COR-L47 (cell line): ENCODE measurements around the gene ABLIM1.
A peak's percentile ranks its signal among the peaks of the same experiment; 100 is the strongest.

Experiments
- DNase-seq: peaks from one replicate; lab custom pipeline; 2025; lab: John Stamatoyannopoulos, UW

ABLIM1 gene

DNA sequence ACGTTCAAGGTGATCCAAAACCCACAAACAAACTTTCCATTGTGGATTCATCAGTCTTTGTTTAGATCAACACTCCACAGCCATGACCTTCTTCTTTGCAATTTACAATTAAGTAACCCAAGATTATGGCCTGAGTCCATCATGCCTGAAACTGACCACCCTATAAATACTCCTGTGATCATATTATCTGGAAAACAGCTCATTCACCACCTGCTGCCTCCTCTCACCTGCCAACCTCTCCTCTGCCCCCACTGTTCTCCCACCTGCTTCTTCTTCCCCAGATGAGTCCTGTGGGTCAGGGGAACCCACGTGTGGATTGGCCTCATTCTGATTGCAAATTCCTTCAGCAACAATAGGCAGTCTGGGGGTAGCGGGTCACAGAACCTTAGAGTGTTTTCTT, 81.4 kb downstream of the ABLIM1 start:
- DNase-seq = no peak

DNA sequence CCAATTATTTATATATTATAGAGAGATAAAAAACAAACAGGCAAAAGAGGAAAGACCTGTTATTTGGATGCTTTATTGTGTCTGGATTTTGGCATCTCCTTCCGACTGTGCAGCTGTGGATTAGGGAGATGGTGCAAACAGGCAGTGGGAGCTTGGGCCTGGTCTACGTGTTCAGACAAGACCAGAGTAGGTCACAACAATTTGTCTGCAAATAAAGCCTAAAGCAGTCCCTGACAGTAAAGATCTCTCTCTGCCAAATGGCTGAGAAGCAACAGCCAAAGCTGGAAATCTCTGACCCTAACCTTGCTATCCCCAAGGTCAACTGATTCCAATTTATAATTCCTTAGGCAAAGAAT, 82.0 kb downstream of the ABLIM1 start:
- DNase-seq = no peak

DNA sequence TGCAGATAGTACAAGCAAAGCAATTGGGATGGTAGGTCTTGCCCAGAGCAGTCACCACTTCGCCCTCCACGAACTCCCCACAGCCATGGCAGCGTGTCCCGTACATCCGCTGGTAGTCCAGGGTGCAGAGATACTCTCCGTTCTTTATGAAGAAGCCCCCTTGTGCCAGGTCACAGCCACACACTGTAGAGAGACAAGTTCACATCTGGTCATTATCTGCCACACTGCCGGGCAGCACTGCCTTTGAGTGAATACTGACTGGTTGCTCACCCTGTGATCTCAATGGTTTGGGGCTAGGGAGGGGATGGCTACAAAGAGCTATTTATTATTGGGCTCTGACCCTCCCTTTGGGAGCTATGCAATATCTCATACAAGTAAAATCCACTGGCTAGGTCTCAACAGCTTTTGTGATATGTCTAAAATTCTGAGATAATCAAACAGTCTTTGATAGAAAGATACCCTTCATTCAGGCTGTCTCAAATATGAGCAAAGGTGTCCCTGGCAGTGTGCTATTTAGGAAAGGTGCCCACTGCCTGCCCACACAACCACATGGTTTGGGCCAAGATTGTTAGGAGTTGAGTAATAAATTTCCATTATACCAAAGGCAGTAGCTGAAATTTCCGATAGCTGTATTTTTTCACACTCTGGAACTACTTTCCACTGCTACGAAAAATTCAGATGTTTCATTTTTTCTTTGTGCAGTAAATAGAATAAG, 82.5 kb downstream of the ABLIM1 start:
- no peak for DNase-seq

DNA sequence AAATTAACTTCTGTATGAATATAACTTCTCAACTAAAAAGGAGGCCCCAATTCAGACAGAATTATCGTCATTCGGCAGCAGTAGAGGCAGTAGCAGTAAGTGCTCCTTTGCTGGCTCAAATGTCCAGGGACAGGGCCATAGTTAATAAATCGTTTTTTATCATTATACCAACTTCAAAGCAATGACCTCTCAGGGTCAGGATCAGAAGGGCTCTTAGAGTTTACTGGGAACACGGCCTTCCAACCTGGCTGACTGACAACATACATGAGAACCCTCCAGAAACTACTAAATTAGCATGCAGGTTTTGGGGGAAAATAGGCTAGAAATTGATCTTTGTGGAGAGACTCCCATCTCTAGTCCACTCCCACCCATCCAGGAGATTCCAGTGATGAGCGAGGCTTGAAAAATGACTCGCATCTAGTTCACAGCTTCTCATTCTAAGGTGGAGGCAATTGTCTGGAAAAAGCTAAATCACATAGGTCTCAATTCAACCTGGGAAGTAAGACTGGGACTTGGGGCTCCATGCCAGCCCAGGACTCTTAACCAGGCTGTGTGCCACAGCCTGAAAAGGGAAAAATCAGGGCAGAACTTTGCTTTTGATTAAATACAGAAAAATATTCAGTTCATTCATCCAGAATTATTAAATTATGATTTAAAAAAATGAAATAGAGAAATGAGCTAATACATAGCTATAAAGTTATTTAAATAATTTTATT, 84.6 kb downstream of the ABLIM1 start:
- DNase-seq = no peak

DNA sequence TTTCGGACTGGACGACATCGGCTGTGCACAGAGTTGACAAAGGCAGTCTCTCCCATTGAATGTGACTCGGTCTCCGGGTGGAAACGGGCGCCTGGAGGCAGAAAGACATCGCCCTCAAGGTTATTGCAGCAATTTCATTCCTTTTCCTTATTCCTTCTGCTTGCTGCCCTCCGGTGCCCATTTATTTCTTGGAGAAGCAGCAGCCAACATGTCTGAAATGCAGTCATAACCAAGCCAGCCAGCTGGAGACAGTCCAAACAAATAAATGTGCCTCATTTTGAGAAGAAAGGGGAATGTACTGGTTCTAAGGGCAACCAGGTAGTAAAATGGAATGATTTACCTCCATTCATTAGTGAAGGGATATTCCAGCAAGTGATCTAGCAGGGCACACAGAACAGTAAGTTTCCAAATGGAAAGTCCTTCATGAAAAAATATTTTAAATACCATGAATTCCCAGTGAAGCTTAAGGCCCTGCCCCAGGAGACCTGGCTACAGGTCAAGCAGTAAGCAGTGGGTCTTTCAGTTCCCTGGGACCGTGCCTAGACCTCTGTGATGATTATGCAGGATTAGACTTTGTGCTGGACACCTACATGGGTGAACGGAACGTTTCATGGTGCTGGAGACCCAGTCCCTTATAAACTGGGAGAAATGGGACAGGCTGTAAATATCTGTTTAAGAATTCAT, 86.6 kb downstream of the ABLIM1 start:
- no peak for DNase-seq

DNA sequence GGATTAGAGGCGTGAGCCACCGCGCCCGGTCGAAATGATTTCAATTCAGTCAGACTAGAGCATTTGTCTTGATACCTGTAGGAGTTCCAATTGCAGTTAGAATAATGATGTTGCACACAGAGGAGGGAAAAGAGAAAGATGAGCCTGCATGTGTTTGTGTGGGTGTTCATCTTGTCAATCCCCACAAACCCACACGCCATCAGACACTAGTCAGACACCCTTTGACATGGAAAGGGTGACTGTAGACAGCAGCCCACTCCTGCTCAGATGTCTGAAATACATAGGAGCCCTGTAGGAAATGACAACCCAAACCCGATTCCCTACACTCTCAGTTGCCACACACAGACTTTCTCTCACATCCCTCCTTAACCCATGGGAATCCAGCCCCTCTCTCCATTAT, 92.0 kb downstream of the ABLIM1 start:
- no peak for DNase-seq

DNA sequence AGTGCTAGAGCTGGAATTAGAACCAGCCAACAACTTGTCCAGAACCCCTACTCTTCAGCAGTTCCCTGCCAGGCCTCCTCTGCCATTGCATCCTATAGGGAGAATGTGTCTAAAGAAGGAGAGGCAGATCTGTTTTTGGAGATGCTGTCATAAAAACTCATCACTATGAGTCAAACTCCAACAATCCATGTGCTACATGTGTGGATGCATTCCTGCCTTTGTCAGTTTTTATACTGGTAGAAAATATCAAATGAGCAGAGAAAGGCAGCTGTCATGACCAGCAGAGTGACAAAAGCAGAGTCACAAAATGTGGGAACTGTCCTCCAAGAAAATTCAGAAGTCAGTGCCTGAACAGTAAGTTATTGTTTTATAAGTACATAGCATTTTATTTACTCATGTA, 93.0 kb downstream of the ABLIM1 start:
- no peak for DNase-seq

DNA sequence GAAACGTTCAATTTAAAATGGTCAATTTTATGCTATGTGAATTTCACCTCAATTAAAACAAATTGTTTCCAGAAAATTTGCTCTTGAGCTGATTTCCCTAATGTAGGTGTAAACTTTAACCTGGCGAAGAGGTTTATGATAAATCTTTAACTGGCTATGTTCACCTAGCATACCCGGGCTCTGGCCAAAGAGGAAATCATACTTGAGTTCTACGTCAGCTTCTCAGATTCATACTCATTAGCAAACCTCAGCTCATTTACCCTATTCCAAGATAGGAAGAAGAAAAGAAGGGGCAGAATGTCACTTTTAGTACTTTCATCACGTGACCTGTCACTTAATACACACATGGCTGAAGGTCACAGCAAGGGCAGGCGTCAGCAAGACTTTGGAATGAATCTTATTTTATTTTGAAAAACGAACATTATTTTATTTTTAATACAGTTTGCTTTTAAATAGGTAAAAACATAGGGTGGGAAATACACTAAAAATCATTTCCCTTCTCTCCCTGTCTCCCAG, 97.0 kb downstream of the ABLIM1 start:
- DNase-seq = no peak

DNA sequence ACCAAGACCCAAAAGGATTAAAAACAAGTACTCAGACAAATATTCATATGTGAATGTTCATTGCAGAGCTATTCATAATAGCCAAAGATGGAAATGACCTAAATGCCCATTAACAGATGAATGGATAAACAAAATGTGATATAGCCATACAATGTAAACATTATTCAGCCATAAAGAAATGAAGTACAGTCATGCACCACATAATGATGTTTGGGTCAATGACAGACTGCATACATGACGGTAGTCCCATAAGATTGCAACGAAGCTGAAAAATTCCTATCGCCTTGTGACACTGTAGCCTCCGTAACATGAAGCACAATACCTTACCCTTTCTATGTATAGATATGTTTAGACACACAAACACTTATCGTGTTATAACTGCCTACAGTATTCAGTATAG, 97.9 kb downstream of the ABLIM1 start:
- no peak for DNase-seq

DNA sequence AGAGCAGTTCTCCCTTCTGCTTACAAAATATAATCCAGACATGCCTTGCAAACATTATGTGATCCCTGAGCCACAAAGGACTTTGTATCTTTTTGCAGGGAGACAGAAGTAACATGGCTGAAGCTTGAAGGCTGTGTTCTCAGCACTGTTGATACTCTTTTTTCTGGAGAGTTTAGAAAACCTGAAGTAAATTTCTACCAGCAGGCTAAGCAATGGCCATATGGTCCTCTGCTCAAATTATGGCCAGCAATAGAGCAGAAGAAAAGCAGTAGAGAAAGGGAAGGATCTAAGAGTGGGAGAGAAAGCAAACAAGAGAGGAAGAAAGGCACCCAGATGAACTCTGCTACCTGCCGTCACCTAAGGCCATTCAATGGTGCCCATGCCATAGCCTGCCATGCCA, 98.4 kb downstream of the ABLIM1 start:
- DNase-seq = no peak

DNA sequence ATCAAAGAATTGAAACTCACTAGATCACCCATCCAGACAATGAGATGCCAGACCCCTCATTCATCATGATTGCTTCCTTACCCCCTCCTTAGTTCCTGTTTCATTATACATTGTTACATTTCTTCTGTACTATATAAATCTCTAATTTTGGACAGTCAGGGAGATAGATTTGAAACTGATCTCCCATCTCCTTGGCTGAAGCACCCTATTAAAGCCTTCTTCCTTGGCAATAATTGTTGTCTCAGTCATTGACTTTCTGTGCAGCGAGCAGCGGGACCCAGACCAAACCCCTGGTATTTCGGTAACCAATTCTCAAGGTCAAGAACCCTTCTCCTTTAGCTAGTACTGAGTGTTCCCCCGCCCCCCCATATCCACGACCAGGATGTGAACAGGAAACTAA, 100.2 kb downstream of the ABLIM1 start:
- DNase-seq = no peak

DNA sequence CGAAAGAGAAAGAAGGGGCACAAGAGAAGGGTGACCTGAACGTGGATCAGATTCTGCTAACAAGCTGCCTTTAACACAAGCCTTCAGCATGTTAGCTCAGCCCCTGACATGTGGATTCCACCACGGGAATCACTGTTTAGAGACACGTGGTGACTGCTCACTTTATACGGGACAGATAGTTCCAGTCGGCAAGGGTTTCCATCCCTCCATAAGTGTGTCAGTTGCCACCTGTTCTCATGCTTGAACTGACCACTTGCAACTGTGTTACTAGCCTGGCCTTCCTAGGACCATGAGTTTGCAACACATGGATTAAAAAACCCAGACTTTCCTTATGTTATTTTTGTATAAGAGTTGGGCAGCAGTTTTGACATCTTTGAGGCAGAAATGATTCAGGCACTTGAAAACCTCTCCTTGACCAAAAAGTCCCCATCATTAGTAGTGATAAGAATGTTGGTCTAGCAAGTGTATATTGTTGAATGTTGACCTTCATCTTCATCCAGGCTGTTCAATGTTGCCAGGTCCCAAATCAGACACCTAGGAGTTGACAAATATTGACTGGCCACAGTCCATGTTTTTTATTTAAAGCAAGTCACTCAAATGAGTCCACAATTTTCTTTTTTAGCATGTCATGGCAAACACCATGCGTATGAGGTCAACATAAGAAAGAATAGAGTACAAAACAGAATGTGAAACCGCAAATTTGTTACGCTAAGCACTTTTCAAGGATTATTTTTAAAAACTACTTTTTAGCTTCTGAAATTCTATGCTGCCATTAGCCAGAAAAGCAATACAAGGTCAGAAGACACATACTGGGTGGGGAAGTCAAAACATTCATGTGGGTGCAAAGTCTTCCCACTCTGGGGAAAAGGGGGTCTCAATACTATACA, 101.6 kb downstream of the ABLIM1 start:
- no peak for DNase-seq

DNA sequence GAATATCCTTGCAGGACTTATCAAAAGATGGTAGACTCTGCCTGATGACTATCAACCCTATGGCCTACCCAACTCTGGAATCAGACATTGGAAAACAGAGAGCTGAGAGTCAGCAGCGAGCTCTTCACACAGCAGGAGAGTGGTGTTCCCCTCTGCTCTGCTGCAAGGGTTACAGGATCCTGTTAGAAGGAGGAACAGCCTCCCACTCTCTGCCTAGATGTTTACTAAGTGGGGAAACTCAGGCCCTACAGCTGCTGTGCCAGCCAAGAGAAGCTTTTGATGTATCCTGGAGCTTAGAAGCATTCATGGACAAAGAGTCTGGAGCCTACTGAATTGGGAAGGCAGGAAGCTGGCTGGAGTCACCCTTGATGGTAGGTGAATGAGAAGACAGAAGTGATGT, 104.6 kb downstream of the ABLIM1 start:
- DNase-seq = no peak

DNA sequence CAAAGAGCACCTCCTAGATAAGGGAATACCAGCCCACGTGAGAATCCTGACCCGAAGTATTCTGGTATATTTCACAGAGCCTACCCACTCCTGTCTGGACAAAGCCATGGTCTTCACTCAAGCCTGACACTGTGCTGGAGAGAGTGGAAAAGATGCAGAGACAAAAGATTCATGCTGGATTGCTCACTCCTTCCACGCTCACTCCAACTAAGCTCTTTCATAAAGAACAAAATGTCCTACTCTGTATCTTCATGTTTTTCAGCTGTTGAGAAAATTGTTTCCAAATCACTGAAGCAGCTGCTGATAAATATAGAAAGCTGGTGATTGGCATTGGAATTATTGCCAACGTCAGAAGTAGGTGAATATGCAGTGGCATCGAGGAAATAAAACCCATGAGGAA, 106.0 kb downstream of the ABLIM1 start:
- no peak for DNase-seq

DNA sequence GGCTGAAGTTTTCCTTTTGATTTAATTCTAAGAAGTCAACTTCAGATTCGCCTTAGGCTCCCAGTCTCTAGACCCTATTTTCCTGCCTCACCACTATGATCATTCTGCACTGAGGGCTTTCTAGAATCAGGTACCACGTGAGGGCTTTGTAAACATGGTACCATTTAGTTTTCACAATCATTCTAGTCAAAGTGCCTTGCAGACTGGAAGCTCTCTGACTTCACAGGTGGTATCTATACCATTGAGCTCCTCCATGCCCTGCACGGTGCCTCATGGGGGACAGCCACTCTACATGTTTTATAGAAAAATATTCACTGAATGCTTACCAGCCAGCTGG, 106.5 kb downstream of the ABLIM1 start:
- DNase-seq = no peak

DNA sequence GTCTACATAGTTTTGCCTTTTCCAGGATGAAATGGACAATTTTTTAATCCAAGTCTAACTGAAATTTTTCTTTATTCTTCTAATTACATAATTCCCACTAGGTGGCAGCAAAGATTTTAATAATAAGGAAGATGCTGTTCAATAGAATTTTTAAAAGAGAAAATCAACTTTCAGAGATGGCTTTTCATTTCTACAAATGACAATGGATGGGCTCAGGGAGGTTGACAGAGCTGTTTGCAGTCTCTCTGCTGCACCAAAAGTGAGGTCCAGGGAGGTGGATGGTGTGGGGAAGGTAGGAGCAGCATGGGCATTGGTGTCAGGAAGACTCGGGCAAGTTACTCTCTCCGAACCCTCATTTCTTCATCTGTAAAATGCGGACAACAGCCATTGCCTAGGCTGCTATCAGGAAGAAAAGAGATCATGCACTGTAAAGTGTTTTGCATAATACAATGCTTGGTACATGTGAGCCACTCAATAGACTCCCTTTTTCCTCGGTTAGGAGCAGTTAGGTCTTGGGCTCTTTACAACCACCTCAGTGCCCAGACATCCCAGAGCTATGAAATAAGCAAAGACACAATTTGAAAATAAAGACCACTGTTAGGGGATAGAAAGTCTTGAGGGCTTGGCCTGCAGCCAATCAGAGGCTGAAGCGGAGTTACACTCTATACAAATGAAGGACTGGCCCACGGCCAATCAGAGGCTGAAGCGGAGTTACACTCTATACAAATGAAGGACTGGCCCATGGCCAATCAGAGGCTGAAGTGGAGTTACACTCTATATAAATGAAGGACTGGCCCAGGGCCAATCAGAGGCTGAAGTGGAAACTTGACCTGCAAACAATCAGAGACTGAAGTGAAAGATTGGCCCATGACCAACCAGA, 107.1 kb downstream of the ABLIM1 start:
- peak; percentile 54 for DNase-seq

DNA sequence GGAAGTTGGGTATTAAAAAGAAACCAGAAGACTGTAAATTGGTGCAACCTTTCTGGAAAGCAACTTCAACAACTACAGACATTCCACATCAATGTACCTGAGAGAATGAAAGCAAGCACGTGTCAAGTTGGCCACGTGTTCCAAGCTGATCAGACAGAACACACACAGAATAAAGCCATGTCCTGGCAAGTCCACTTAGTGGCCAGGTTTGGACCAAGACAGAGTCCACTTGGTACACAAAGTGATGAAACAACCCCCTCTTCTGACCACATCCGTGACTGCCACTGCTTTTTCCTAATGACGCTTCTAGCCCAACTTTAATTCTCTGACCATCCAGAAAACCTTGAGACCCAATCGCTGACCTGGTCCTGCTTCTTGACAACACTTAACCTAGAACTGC, 109.4 kb downstream of the ABLIM1 start:
- peak; percentile 7 for DNase-seq

DNA sequence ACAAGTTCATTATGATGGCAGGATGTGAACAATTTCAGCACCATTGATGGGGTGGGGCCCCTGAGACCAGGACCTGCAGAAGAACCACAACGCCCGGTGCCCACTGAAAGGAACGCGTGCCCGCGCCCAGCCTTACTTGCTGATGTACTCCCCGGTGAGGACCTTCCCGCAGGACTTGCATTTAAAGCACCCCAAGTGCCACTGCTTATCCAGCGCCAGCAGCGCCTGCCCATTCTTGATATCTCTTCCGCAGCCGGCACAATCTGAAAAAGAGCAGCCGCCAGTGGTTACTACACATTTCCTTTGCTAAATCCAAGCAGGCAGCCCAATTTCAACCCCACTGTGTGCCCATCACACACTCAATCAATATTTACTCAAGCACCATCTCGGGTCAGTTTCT, 110.6 kb downstream of the ABLIM1 start:
- DNase-seq = no peak

DNA sequence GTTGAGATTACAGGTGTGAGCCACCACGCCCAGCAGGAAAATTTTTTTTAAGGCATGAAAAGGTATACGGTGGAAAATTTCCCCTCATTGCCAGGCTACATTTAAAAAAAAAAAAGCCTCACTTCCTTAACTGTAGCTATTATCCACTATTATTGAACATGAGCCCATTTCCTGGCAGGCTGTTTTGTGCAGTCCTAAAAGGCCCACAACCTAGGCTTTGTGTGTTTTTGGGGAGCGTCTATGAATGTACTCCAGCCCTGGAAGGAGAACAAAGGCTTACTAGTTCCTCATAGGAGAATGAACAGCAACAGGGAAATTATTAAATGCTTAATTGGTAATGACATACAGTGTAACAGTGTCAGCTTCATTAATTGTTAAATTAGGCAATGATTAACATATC, 111.0 kb downstream of the ABLIM1 start:
- no peak for DNase-seq

DNA sequence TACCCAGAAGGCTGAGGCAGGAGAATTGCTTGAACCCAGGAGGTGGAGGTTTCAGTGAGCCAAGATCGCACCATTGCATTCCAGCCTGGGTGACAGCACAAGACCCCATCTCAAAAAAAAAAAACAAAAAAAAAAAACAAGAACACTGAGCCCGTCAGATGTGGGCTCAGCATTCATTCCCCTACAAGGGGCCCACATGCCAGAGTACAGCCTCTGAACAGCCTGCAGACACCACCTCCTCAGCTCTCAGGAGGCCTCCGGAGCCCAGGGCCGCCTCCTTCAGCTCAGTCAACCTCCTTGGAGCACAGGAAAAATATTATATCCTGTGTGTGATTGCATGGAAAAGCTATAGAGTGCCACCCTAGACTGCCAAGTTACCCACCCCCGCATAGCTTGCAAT, 112.3 kb downstream of the ABLIM1 start:
- no peak for DNase-seq

DNA sequence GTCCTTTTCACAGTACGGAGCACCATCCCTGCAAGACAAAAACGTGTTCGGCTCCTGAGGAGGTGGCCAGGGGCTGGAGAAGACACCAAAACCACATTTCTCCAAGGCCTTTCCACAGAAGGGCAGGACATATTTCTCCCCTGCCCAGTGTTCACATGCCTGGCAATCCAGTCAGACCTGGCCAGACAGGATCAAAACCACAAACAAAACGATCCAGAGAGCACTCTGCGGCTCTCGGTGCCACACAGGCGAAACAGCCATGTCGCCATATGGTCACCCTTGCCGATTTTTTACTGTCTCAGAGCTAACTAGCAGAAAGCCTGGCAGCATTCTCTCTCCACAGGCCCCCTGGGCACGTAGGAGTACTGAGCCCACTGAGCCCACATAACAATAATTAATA, 113.0 kb downstream of the ABLIM1 start:
- no peak for DNase-seq
